Right lobe of liver (tissue), 4 donors: ENCODE results near the gene RPL11.

ENCODE experiments used
- POLR2A ChIP-seq: fragments of 450-650 bp; IDR thresholded peaks from one replicate; pipeline ENCODE4 v1.6.1; 2017; ENCODE audit warnings: antibody characterized with exemption, mild to moderate bottlenecking
- TF ChIP-seq, protein P1 (sequence below), 4 donors: fragments of 200-600 bp in 3 of 4; fragments of 450-650 bp in 1 of 4; IDR thresholded peaks; one replicate each; pipeline versions ENCODE4 v1.5.1 to v1.8.0; 2016 to 2022; ENCODE audit warnings: antibody characterized with exemption in 4 of 4, mild to moderate bottlenecking in 2 of 4
- donor health status: DM: no; HTN: no; CAD: no.
- donor health status: DM: no; HTN: no; CAD: no.
- donor health status: DM: no; HTN: yes; CAD: no.

DNA sequence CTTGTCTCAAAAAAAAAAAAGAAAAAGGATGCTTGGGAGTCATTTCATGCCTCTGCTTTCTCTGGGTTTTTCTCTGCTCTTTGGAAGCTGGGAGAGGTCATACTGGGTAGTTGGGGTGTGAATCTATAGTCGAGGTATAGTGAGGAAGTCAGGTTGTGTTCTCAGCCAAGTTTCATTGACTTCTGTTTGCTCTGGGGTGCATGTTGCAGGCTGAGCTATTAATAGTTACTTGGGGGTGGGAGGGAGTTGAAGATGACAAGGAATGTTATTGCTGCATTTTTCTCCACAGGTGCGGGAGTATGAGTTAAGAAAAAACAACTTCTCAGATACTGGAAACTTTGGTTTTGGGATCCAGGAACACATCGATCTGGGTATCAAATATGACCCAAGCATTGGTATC is 2.8 kb downstream of the RPL11 start:
- TF ChIP-seq, protein P1, sequence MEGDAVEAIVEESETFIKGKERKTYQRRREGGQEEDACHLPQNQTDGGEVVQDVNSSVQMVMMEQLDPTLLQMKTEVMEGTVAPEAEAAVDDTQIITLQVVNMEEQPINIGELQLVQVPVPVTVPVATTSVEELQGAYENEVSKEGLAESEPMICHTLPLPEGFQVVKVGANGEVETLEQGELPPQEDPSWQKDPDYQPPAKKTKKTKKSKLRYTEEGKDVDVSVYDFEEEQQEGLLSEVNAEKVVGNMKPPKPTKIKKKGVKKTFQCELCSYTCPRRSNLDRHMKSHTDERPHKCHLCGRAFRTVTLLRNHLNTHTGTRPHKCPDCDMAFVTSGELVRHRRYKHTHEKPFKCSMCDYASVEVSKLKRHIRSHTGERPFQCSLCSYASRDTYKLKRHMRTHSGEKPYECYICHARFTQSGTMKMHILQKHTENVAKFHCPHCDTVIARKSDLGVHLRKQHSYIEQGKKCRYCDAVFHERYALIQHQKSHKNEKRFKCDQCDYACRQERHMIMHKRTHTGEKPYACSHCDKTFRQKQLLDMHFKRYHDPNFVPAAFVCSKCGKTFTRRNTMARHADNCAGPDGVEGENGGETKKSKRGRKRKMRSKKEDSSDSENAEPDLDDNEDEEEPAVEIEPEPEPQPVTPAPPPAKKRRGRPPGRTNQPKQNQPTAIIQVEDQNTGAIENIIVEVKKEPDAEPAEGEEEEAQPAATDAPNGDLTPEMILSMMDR (IDR thresholded peaks at IDR 0.05) = no peak
- no peak for TF ChIP-seq POLR2A
